ENCODE measurements around the gene GPAT3. TPM values are rescaled to one million over a fixed set of nuclear protein-coding genes. Genes with fewer than 3 reads are reported as not detected.

Gene GPAT3
- total RNA-seq, 3 donors from 2014 or later (not counting 1 experiment from before 2014, with no cell fraction given), result 0.54 to 11.3 (median 1.2) TPM

GRCh38 chr4:83631066-83631465, 95.2 kb downstream of the GPAT3 start:
- H3K27me3 ChIP-seq (ENCODE audit: control insufficient read depth, insufficient read depth, low read length), result no peaks in the 10 kb centered on the region
- no peak overlapping the region for H3K4me3 Mint-ChIP-seq
- no peaks in the 10 kb centered on the region for H3K9me3 ChIP-seq (ENCODE audit: control insufficient read depth, insufficient read depth, low read length)
- TF ChIP-seq CTCF (IDR thresholded peaks at IDR 0.05), result no peak
- H3K36me3 ChIP-seq (ENCODE audit: control insufficient read depth, insufficient read depth, low read length), result no peaks in the 10 kb centered on the region
- H3K4me1 ChIP-seq (ENCODE audit: control insufficient read depth, insufficient read depth, low read length), result no peaks in the 10 kb centered on the region
- H3K4me1 Mint-ChIP-seq, result no peaks in the 10 kb centered on the region
- no peak for DNase-seq
- intact Hi-C loops (cut with micrococcal nuclease), result no loop called here
- ATAC-seq, result no peak
- peaks cover 0 to 6% of the 10 kb centered on the region in 2 donors for H3K27me3 Mint-ChIP-seq (ENCODE audit: low read depth in 2 of 2)
- no peak overlapping the region for H3K27ac ChIP-seq (ENCODE audit: low read length)
- no peaks in the 10 kb centered on the region for H3K36me3 Mint-ChIP-seq
- no peaks in the 10 kb centered on the region for H3K9me3 Mint-ChIP-seq
- WGBS (ENCODE audit: insufficient coverage), result 100% methylated on average over 2 of the region's 2 CpGs
- H3K4me3 ChIP-seq (ENCODE audit: low read length), result no peak overlapping the region
- H3K27ac Mint-ChIP-seq, result no peak overlapping the region

GRCh38 chr4:83636930-83637329, 101.0 kb downstream of the GPAT3 start:
- H3K4me3 Mint-ChIP-seq, result no peak overlapping the region

GRCh38 chr4:83639849-83640493, 104.1 kb downstream of the GPAT3 start:
- DNase-seq (peak in 1 of 2 donors; percentile 84), ATAC-seq (peak; percentile 67 to 78 (median 68))
- Histone ChIP-seq H3K4me3 (ENCODE audit: low read length) (no peak overlapping the region), H3K27ac (ENCODE audit: low read length) (no peak overlapping the region), H3K9me3 (ENCODE audit: control insufficient read depth, insufficient read depth, low read length) (no peaks in the 10 kb centered on the region), H3K36me3 (ENCODE audit: control insufficient read depth, insufficient read depth, low read length) (no peaks in the 10 kb centered on the region), H3K4me1 (ENCODE audit: control insufficient read depth, insufficient read depth, low read length) (no peaks in the 10 kb centered on the region), H3K27me3 (ENCODE audit: control insufficient read depth, insufficient read depth, low read length) (no peaks in the 10 kb centered on the region)
- Mint-ChIP-seq H3K9me3 (no peaks in the 10 kb centered on the region), H3K27ac (no peak overlapping the region), H3K27me3 (ENCODE audit: low read depth in 2 of 2) (peaks cover 8 to 11% of the 10 kb centered on the region in 2 donors), H3K36me3 (no peaks in the 10 kb centered on the region), H3K4me1 (peaks cover 4 to 5% of the 10 kb centered on the region in 2 donors), H3K4me3 (no peak overlapping the region)
- intact Hi-C loops (cut with micrococcal nuclease), result loop anchor here (1.0 kb wide), 2 partner anchors 131 to 149 kb away; no protein-coding TSS in a partner anchor
- 29% methylated on average over 5 of the region's 5 CpGs for WGBS (ENCODE audit: insufficient coverage)
- peak; percentile 94 for TF ChIP-seq CTCF (IDR thresholded peaks at IDR 0.05)

More at GRCh38 chr4:83636930-83637329, 101.0 kb downstream of the GPAT3 start:
- H3K9me3 Mint-ChIP-seq, result no peaks in the 10 kb centered on the region
- H3K27ac Mint-ChIP-seq, result no peak overlapping the region
- Histone ChIP-seq H3K27me3 (ENCODE audit: control insufficient read depth, insufficient read depth, low read length) (no peaks in the 10 kb centered on the region), H3K9me3 (ENCODE audit: control insufficient read depth, insufficient read depth, low read length) (no peaks in the 10 kb centered on the region), H3K36me3 (ENCODE audit: control insufficient read depth, insufficient read depth, low read length) (no peaks in the 10 kb centered on the region), H3K4me3 (ENCODE audit: low read length) (no peak overlapping the region), H3K27ac (ENCODE audit: low read length) (no peak overlapping the region), H3K4me1 (ENCODE audit: control insufficient read depth, insufficient read depth, low read length) (no peaks in the 10 kb centered on the region)
- intact Hi-C loops (cut with micrococcal nuclease), result no loop called here
- DNase-seq (no peak), ATAC-seq (no peak)
- no peaks in the 10 kb centered on the region for H3K36me3 Mint-ChIP-seq
- 97% methylated on average over 7 of the region's 8 CpGs for WGBS (ENCODE audit: insufficient coverage)
- no peaks in the 10 kb centered on the region for H3K4me1 Mint-ChIP-seq
- TF ChIP-seq CTCF (IDR thresholded peaks at IDR 0.05), result no peak
- peaks cover 5 to 7% of the 10 kb centered on the region in 2 donors for H3K27me3 Mint-ChIP-seq (ENCODE audit: low read depth in 2 of 2)

- H3K4me1 ChIP-seq (ENCODE audit: control insufficient read depth, insufficient read depth, low read length), result no peaks in the 10 kb centered on the region
- ATAC-seq, result no peak
- H3K27me3 Mint-ChIP-seq (ENCODE audit: low read depth in 2 of 2), result peaks cover 12 to 24% of the 10 kb centered on the region in 2 donors
- no peak overlapping the region for H3K27ac ChIP-seq (ENCODE audit: low read length)
- peaks cover 5% of the 10 kb centered on the region in 2 donors for H3K4me1 Mint-ChIP-seq
- H3K4me3 Mint-ChIP-seq, result no peak overlapping the region
- DNase-seq, result no peak
- TF ChIP-seq CTCF (IDR thresholded peaks at IDR 0.05), result no peak
- no peaks in the 10 kb centered on the region for H3K9me3 Mint-ChIP-seq
- no peaks in the 10 kb centered on the region for H3K36me3 Mint-ChIP-seq
- no peak overlapping the region for H3K4me3 ChIP-seq (ENCODE audit: low read length)
- no peak overlapping the region for H3K27ac Mint-ChIP-seq
- 89% methylated on average over 4 of the region's 4 CpGs for WGBS (ENCODE audit: insufficient coverage)
- intact Hi-C loops (cut with micrococcal nuclease), result no loop called here
- H3K27me3 ChIP-seq (ENCODE audit: control insufficient read depth, insufficient read depth, low read length), result no peaks in the 10 kb centered on the region
- H3K36me3 ChIP-seq (ENCODE audit: control insufficient read depth, insufficient read depth, low read length), result no peaks in the 10 kb centered on the region
- no peaks in the 10 kb centered on the region for H3K9me3 ChIP-seq (ENCODE audit: control insufficient read depth, insufficient read depth, low read length)
Measured at GRCh38 chr4:83643036-83643435, 107.1 kb downstream of the GPAT3 start.
